Measurements from ENCODE around the gene MAN1C1. TPM values are rescaled to one million over a fixed set of nuclear protein-coding genes. Genes with fewer than 3 reads are reported as not detected.

The MAN1C1 gene
- total RNA-seq, 1 experiment from 2014 or later: 9.3 TPM

GRCh38 chr1:25666460-25666859 lies 49.9 kb downstream of the MAN1C1 start:
- Mint-ChIP-seq H3K27me3 (ENCODE audit: low read depth) (no peaks in the 10 kb centered on the region), H3K4me1 (peaks cover 23 to 46% of the 10 kb centered on the region in 2 experiments), H3K27ac (peak overlapping the region; percentile 55 to 93 (median 80); a peak in 6 of 7 replicates), H3K9me3 (no peaks in the 10 kb centered on the region; a peak in 1 of 5 replicates), H3K36me3 (ENCODE audit: insufficient read depth in 1 of 3, low read depth in 3 of 3) (no peaks in the 10 kb centered on the region), H3K4me3 (peak overlapping the region in 1 of 2 experiments; percentile 15; a peak in 1 of 5 replicates)
- H3K4me2 ChIP-seq (ENCODE audit: insufficient read depth, insufficient read length, low read length): no peak overlapping the region
- no peak overlapping the region for H2BK20ac ChIP-seq (ENCODE audit: low read depth, low read length, poor library complexity, severe bottlenecking)
- no peak overlapping the region for H2BK12ac ChIP-seq (ENCODE audit: insufficient read length, low read depth, low read length)
- no CpG with 5 or more reads among the region's 5 CpGs for WGBS (ENCODE audit: extremely low coverage, insufficient read length, low lambda C conversion rate)
- H3K23ac ChIP-seq (ENCODE audit: insufficient read length, low read depth, low read length): no peak overlapping the region
- no peak overlapping the region for H2AFZ ChIP-seq (ENCODE audit: low read length)
- no peaks in the 10 kb centered on the region for H3K79me2 ChIP-seq (ENCODE audit: insufficient read depth, low read length)
- H3T11ph ChIP-seq (ENCODE audit: low read length): no peak overlapping the region
- no peak overlapping the region for H3K9ac ChIP-seq (ENCODE audit: extremely low read depth, insufficient read length, low read length)
- H2BK5ac ChIP-seq (ENCODE audit: insufficient read length, low read length): no peak overlapping the region
- peaks cover 2% of the 10 kb centered on the region; the same call in 1 of the 2 replicates for H3K4me1 ChIP-seq (ENCODE audit: insufficient read depth, low read length)
- H3K27ac ChIP-seq (ENCODE audit: insufficient read length, low read depth, low read length): no peak overlapping the region
- H3K9me3 ChIP-seq (ENCODE audit: control insufficient read depth, low read depth, low read length): no peaks in the 10 kb centered on the region
- no peak for DNase-seq
- H3K56ac ChIP-seq (ENCODE audit: insufficient read length, low read depth, low read length): no peak overlapping the region
- H3K18ac ChIP-seq (ENCODE audit: insufficient read length, low read depth, low read length): no peak overlapping the region
- H2BK15ac ChIP-seq (ENCODE audit: low read depth, low read length): no peak overlapping the region
- H3K27me3 ChIP-seq (ENCODE audit: insufficient read depth, low read length): no peaks in the 10 kb centered on the region
- no peak overlapping the region for H4K91ac ChIP-seq (ENCODE audit: insufficient read length, low read depth, low read length)
- no peaks in the 10 kb centered on the region for H3K79me1 ChIP-seq (ENCODE audit: insufficient read depth, low read depth, low read length, poor library complexity, severe bottlenecking)
- H3K23me2 ChIP-seq (ENCODE audit: insufficient read length, low read depth, low read length, poor library complexity, severe bottlenecking): no peaks in the 10 kb centered on the region
- TF ChIP-seq, protein P1, sequence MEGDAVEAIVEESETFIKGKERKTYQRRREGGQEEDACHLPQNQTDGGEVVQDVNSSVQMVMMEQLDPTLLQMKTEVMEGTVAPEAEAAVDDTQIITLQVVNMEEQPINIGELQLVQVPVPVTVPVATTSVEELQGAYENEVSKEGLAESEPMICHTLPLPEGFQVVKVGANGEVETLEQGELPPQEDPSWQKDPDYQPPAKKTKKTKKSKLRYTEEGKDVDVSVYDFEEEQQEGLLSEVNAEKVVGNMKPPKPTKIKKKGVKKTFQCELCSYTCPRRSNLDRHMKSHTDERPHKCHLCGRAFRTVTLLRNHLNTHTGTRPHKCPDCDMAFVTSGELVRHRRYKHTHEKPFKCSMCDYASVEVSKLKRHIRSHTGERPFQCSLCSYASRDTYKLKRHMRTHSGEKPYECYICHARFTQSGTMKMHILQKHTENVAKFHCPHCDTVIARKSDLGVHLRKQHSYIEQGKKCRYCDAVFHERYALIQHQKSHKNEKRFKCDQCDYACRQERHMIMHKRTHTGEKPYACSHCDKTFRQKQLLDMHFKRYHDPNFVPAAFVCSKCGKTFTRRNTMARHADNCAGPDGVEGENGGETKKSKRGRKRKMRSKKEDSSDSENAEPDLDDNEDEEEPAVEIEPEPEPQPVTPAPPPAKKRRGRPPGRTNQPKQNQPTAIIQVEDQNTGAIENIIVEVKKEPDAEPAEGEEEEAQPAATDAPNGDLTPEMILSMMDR (conservative IDR thresholded peaks at IDR 0.05): no peak
- H4K8ac ChIP-seq (replicated peaks; ENCODE audit: insufficient read length, low read depth, low read length): no peak overlapping the region
- no peak overlapping the region for H3K14ac ChIP-seq (ENCODE audit: insufficient read depth, low read length)
- H4K5ac ChIP-seq (ENCODE audit: insufficient read length, low read depth, low read length): no peak overlapping the region
- H2AK5ac ChIP-seq (ENCODE audit: insufficient read length, low read length): no peak overlapping the region
- no peak overlapping the region for H2BK120ac ChIP-seq (ENCODE audit: low read depth, low read length, poor library complexity, severe bottlenecking)
- no peak overlapping the region for H3K4ac ChIP-seq (ENCODE audit: low read depth, low read length)
- no peaks in the 10 kb centered on the region for H4K20me1 ChIP-seq (ENCODE audit: control insufficient read depth, insufficient read depth, insufficient read length)
